Measurements from ENCODE around the gene TAS1R3. TPM values are rescaled to one million over a fixed set of nuclear protein-coding genes. Genes with fewer than 3 reads are reported as not detected.

Gene TAS1R3
- total RNA-seq, 1 experiment from 2014 or later = 0.07 TPM

DNA sequence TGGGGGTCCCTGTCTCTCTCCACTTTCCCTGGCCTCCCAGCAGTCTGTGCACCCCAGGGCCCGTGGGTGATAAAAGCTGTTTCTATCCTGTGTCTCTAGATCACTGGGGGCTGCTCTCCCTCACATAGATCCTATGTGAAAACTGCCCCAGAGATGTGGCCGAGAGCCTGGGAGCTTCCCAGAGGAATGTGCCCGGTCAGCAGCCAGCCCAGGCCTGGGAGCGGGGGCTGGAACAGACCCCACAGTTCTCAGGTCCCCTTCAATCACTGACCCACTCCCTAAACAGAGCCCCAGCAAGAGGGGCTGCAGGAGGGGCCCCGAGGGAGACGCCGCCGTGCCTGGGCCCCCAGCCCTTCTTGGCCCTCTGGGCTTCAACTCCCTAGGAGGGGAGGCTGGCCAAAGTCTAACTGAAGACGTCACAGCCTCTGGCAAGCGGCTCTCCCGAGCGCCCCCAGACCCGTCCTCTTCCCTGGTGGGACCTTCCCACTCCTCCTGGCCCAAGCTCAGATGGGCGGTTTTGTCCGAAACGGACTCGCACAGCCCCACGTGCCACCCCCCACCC is 26.9 kb downstream of the TAS1R3 start:
- ATAC-seq (no peak), DNase-seq (ENCODE audit: low read depth, low spot score) (no peak)
- no peaks in the 10 kb centered on the region for H3K36me3 ChIP-seq (ENCODE audit: control insufficient read depth in 1 of 2, insufficient read depth in 2 of 2, low read length in 2 of 2)
- no peak overlapping the region for H3K9ac ChIP-seq (ENCODE audit: low read length)
- no peak overlapping the region for H3K4me3 ChIP-seq (replicated peaks in 1 of 2; ENCODE audit: low read depth in 1 of 2, low read length in 2 of 2)
- peaks cover 26 to 61% of the 10 kb centered on the region in 2 experiments for H3K4me1 ChIP-seq (ENCODE audit: control insufficient read depth in 1 of 2, insufficient read depth in 2 of 2, low read length in 2 of 2)
- H4K20me1 ChIP-seq (ENCODE audit: insufficient read depth) = no peaks in the 10 kb centered on the region
- TF ChIP-seq, protein P1, sequence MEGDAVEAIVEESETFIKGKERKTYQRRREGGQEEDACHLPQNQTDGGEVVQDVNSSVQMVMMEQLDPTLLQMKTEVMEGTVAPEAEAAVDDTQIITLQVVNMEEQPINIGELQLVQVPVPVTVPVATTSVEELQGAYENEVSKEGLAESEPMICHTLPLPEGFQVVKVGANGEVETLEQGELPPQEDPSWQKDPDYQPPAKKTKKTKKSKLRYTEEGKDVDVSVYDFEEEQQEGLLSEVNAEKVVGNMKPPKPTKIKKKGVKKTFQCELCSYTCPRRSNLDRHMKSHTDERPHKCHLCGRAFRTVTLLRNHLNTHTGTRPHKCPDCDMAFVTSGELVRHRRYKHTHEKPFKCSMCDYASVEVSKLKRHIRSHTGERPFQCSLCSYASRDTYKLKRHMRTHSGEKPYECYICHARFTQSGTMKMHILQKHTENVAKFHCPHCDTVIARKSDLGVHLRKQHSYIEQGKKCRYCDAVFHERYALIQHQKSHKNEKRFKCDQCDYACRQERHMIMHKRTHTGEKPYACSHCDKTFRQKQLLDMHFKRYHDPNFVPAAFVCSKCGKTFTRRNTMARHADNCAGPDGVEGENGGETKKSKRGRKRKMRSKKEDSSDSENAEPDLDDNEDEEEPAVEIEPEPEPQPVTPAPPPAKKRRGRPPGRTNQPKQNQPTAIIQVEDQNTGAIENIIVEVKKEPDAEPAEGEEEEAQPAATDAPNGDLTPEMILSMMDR (IDR thresholded peaks at IDR 0.05 in 2 of 3, conservative IDR thresholded peaks at IDR 0.05 in 1 of 3; ENCODE audit: borderline replicate concordance in 1 of 3, insufficient read depth in 1 of 3, low read depth in 2 of 3, low read length in 2 of 3) = no peak
- TF ChIP-seq CEBPB (IDR thresholded peaks at IDR 0.05; ENCODE audit: low read depth) = no peak
- TF ChIP-seq EZH2phosphoT487 (IDR thresholded peaks at IDR 0.05; ENCODE audit: borderline replicate concordance) = no peak
- TF ChIP-seq, protein P2, sequence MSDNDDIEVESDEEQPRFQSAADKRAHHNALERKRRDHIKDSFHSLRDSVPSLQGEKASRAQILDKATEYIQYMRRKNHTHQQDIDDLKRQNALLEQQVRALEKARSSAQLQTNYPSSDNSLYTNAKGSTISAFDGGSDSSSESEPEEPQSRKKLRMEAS (IDR thresholded peaks at IDR 0.05) = no peak
- TF ChIP-seq TCF7L2 (IDR thresholded peaks at IDR 0.05; ENCODE audit: borderline replicate concordance, extremely low read depth, insufficient read depth, insufficient read length) = no peak
- TF ChIP-seq SIN3A (IDR thresholded peaks at IDR 0.05; ENCODE audit: low read depth) = no peak
- TF ChIP-seq EGR1 (IDR thresholded peaks at IDR 0.05; ENCODE audit: low read depth) = no peak
- no peak for TF ChIP-seq POLR2AphosphoS5 (IDR thresholded peaks at IDR 0.05; ENCODE audit: low read depth, low read length)
- TF ChIP-seq POLR2A (IDR thresholded peaks at IDR 0.05; ENCODE audit: borderline replicate concordance, extremely low read depth, insufficient read depth, insufficient read length) = no peak
- no peak for TF ChIP-seq ZNF274 (IDR thresholded peaks at IDR 0.05; ENCODE audit: low read depth, low read length)
- no peak for TF ChIP-seq SP1 (IDR thresholded peaks at IDR 0.05; ENCODE audit: low read depth)
- TF ChIP-seq FOSL1 (IDR thresholded peaks at IDR 0.05; ENCODE audit: low read depth) = no peak
- TF ChIP-seq EZH2 (IDR thresholded peaks at IDR 0.05) = no peak
- ChIA-PET CTCF (no interaction called here), RAD21 (ENCODE audit: low non-redundant PET in 1 of 2, low total read pairs in 2 of 2, uncharacterized antibody in 2 of 2, unreplicated experiment in 2 of 2) (no interaction called here), POLR2A (no interaction called here)
- no peak overlapping the region for H3K4me2 ChIP-seq (ENCODE audit: low read length)
- no peaks in the 10 kb centered on the region for H3K79me2 ChIP-seq (ENCODE audit: insufficient read depth, low read length)
- H2AFZ ChIP-seq (ENCODE audit: low read depth, low read length, poor library complexity, severe bottlenecking) = no peak overlapping the region
- no peaks in the 10 kb centered on the region for H3K9me3 ChIP-seq (ENCODE audit: control insufficient read depth in 1 of 2, insufficient read depth in 1 of 2, low read depth in 1 of 2, low read length in 2 of 2)
- H3K9me2 ChIP-seq (ENCODE audit: insufficient read depth) = no peaks in the 10 kb centered on the region
- BruUV-seq (replicated peaks) = no TSS peak
- H3K27ac ChIP-seq (ENCODE audit: low read depth, low read length) = no peak overlapping the region
- no peaks in the 10 kb centered on the region for H3K27me3 ChIP-seq (ENCODE audit: insufficient read depth, low read length)
- intact Hi-C loops (cut with micrococcal nuclease) = no loop called here

All from HCT116 (cell line).